SH-SY5Y (cell line): Measurements from ENCODE around the gene HRH1.

ENCODE experiments used
- GATA2 ChIP-seq: IDR thresholded peaks from 2 replicates; pipeline ENCODE4 v1.6.1; 2011; ENCODE audit warnings: mild to moderate bottlenecking, low read depth, low read length
- GATA3 ChIP-seq: IDR thresholded peaks from 2 replicates; pipeline ENCODE4 v1.6.1; 2011; ENCODE audit warnings: low read depth, mild to moderate bottlenecking, low read length, moderate library complexity

- TF ChIP-seq GATA3 = no peak
- TF ChIP-seq GATA2 = no peak
Observed at GRCh38 chr3:11132861-11133260, 21.4 kb upstream of the HRH1 start.
